ENCODE results near the gene CXCL11. TPM values are rescaled to one million over a fixed set of nuclear protein-coding genes. Genes with fewer than 3 reads are reported as not detected.

The CXCL11 gene
- total and polyA plus RNA-seq, 2 donors (not counting 1 experiment from before 2014, with no cell fraction given): not detected

- no CpG with 5 or more reads among the region's 1 CpG for WGBS (ENCODE audit: insufficient coverage)
- TF ChIP-seq, protein P1, sequence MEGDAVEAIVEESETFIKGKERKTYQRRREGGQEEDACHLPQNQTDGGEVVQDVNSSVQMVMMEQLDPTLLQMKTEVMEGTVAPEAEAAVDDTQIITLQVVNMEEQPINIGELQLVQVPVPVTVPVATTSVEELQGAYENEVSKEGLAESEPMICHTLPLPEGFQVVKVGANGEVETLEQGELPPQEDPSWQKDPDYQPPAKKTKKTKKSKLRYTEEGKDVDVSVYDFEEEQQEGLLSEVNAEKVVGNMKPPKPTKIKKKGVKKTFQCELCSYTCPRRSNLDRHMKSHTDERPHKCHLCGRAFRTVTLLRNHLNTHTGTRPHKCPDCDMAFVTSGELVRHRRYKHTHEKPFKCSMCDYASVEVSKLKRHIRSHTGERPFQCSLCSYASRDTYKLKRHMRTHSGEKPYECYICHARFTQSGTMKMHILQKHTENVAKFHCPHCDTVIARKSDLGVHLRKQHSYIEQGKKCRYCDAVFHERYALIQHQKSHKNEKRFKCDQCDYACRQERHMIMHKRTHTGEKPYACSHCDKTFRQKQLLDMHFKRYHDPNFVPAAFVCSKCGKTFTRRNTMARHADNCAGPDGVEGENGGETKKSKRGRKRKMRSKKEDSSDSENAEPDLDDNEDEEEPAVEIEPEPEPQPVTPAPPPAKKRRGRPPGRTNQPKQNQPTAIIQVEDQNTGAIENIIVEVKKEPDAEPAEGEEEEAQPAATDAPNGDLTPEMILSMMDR (IDR thresholded peaks at IDR 0.05): no peak
- no peak for TF ChIP-seq EZH2 (IDR thresholded peaks at IDR 0.05; ENCODE audit: borderline replicate concordance, insufficient read depth, low read depth, low read length, poor library complexity, severe bottlenecking)
- Histone ChIP-seq H3K27me3 (replicated peaks in 1 of 4; ENCODE audit: control extremely low read depth in 1 of 4, control insufficient read depth in 3 of 4, insufficient read depth in 4 of 4, low read length in 3 of 4) (no peaks in the 10 kb centered on the region), H3K79me2 (ENCODE audit: control insufficient read depth, insufficient read depth, low read length) (no peaks in the 10 kb centered on the region), H3K9me3 (ENCODE audit: control extremely low read depth in 1 of 3, control insufficient read depth in 2 of 3, insufficient read depth in 1 of 3, low read length in 2 of 3) (peaks cover 0 to 3% (median 0%) of the 10 kb centered on the region in 3 donors), H2AFZ (ENCODE audit: insufficient read depth, low read depth, low read length, poor library complexity, severe bottlenecking) (no peak overlapping the region), H3K27ac (ENCODE audit: low read length in 2 of 2) (no peak overlapping the region), H3K9ac (ENCODE audit: low read length) (no peak overlapping the region), H3K4me2 (replicated peaks; ENCODE audit: low read depth, low read length, poor library complexity, severe bottlenecking) (no peak overlapping the region), H4K20me1 (ENCODE audit: control insufficient read depth, insufficient read depth, low read length, poor library complexity, severe bottlenecking) (no peaks in the 10 kb centered on the region), H3K36me3 (replicated peaks in 1 of 2; ENCODE audit: control extremely low read depth in 1 of 2, control insufficient read depth in 1 of 2, extremely low read depth in 1 of 2, insufficient read depth in 2 of 2, low read length in 1 of 2) (no peaks in the 10 kb centered on the region), H3K4me1 (ENCODE audit: control insufficient read depth in 2 of 2, insufficient read depth in 2 of 2, low read length in 2 of 2) (peaks cover 35 to 41% of the 10 kb centered on the region in 2 donors), H3K4me3 (ENCODE audit: control extremely low read depth in 1 of 5, extremely low read depth in 1 of 5, insufficient read depth in 1 of 5, low read depth in 2 of 5, low read length in 4 of 5) (no peak overlapping the region)
- Mint-ChIP-seq H3K4me3 (no peak overlapping the region), H3K27me3 (no peaks in the 10 kb centered on the region), H3K4me1 (peaks cover 42% of the 10 kb centered on the region), H3K27ac (no peak overlapping the region), H3K9me3 (ENCODE audit: insufficient read depth) (no peaks in the 10 kb centered on the region)
- intact Hi-C loops (cut with micrococcal nuclease): loop anchor here (5.0 kb wide), 1 partner anchor 37 kb away; the partner anchor contains the start of gene CXCL10
- POLR2A ChIA-PET: no interaction called here
- DNase-seq (no peak), ATAC-seq (ENCODE audit: low read depth) (no peak)
- CTCF ChIA-PET: interaction anchor here (1.4 to 2.9 kb wide), 2 partner anchors 12 to 64 kb away, joined by 3 to 17 read pairs; no protein-coding TSS in a partner anchor
Observed at GRCh38 chr4:76059750-76060149, 23.9 kb upstream of the CXCL11 start.

GRCh38 chr4:76058888-76059426 lies 23.1 kb upstream of the CXCL11 start:
- Mint-ChIP-seq H3K27ac (no peak overlapping the region), H3K4me3 (no peak overlapping the region), H3K27me3 (no peaks in the 10 kb centered on the region), H3K4me1 (peaks cover 42% of the 10 kb centered on the region), H3K9me3 (ENCODE audit: insufficient read depth) (no peaks in the 10 kb centered on the region)
- 89% methylated on average over 2 of the region's 3 CpGs for WGBS (ENCODE audit: insufficient coverage)
- Histone ChIP-seq H3K27me3 (replicated peaks in 1 of 4; ENCODE audit: control extremely low read depth in 1 of 4, control insufficient read depth in 3 of 4, insufficient read depth in 4 of 4, low read length in 3 of 4) (no peaks in the 10 kb centered on the region), H3K9ac (ENCODE audit: low read length) (no peak overlapping the region), H4K20me1 (ENCODE audit: control insufficient read depth, insufficient read depth, low read length, poor library complexity, severe bottlenecking) (no peaks in the 10 kb centered on the region), H2AFZ (ENCODE audit: insufficient read depth, low read depth, low read length, poor library complexity, severe bottlenecking) (no peak overlapping the region), H3K4me3 (ENCODE audit: control extremely low read depth in 1 of 5, extremely low read depth in 1 of 5, insufficient read depth in 1 of 5, low read depth in 2 of 5, low read length in 4 of 5) (no peak overlapping the region), H3K9me3 (ENCODE audit: control extremely low read depth in 1 of 3, control insufficient read depth in 2 of 3, insufficient read depth in 1 of 3, low read length in 2 of 3) (peaks cover 0 to 3% (median 0%) of the 10 kb centered on the region in 3 donors), H3K27ac (ENCODE audit: low read length in 2 of 2) (no peak overlapping the region), H3K36me3 (replicated peaks in 1 of 2; ENCODE audit: control extremely low read depth in 1 of 2, control insufficient read depth in 1 of 2, extremely low read depth in 1 of 2, insufficient read depth in 2 of 2, low read length in 1 of 2) (no peaks in the 10 kb centered on the region), H3K4me1 (ENCODE audit: control insufficient read depth in 2 of 2, insufficient read depth in 2 of 2, low read length in 2 of 2) (peaks cover 39 to 45% of the 10 kb centered on the region in 2 donors), H3K79me2 (ENCODE audit: control insufficient read depth, insufficient read depth, low read length) (no peaks in the 10 kb centered on the region), H3K4me2 (replicated peaks; ENCODE audit: low read depth, low read length, poor library complexity, severe bottlenecking) (no peak overlapping the region)
- CTCF ChIA-PET: interaction anchor here (1.1 to 2.9 kb wide), 7 partner anchors 8 to 66 kb away, joined by 3 to 17 read pairs (median 4); no protein-coding TSS in a partner anchor
- ATAC-seq (ENCODE audit: low read depth) (no peak), DNase-seq (no peak)
- intact Hi-C loops (cut with micrococcal nuclease): loop anchor here (5.0 kb wide), 1 partner anchor 37 kb away; the partner anchor contains the start of gene CXCL10
- TF ChIP-seq EZH2 (IDR thresholded peaks at IDR 0.05; ENCODE audit: borderline replicate concordance, insufficient read depth, low read depth, low read length, poor library complexity, severe bottlenecking): no peak
- TF ChIP-seq, protein P1 (IDR thresholded peaks at IDR 0.05): no peak
- POLR2A ChIA-PET: no interaction called here

Measured in B cell (primary cell).